ENCODE measurements around the gene MICALL2.

DNA sequence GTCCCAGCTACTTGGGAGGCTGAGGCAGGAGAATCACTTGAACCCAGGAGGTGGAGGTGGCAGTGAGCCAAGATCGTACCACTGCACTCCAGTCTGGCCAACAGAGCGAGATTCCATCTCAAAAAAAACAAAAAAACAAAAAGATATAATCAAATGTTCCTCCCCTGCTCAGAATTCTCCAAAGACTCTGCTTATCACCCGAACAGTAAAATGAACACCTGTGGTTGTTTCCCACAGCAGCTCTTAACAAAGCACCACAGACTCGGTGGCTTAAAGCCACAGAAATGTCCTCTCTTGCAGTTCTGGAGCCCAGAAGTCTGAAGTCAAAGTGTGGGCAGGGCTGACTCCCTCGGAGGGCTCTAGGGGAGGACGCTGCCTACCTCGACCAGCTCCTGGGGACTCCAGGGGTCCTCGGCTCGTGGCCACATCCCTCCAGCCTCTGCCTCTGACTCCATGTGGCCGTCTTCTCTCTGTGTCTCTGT is 49.0 kb upstream of the MICALL2 start:
- TF ChIP-seq EZH2 (IDR thresholded peaks at IDR 0.05; ENCODE audit: insufficient read depth, poor library complexity, severe bottlenecking) (no peak), EZH2phosphoT487 (IDR thresholded peaks at IDR 0.05; ENCODE audit: insufficient read depth, low read depth) (no peak)
